HG03108 (cell line): ENCODE results near the gene NR1H2.
"Not testable (repeated sequence)": the region's sequence is repeated elsewhere in the genome, so short reads cannot be mapped to it uniquely, and the experiment has no call there.

Experiments used
- ATAC-seq: cut with Tn5 transposase; IDR thresholded peaks from one replicate; pipeline ENCODE4 v1.9.1; 2021; ENCODE audit warnings: moderate library complexity; ENCODE audit not compliant: unreplicated experiment

The NR1H2 gene

GRCh38 chr19:50344661-50345318 lies 31.5 kb upstream of the NR1H2 start:
- peak; percentile 51 for ATAC-seq

GRCh38 chr19:50347089-50347581 lies 29.1 kb upstream of the NR1H2 start:
- not testable (repeated sequence) for ATAC-seq

GRCh38 chr19:50349277-50350057 lies 26.8 kb upstream of the NR1H2 start:
- ATAC-seq = no peak

- no peak for ATAC-seq
Observed at GRCh38 chr19:50352242-50352641, 24.0 kb upstream of the NR1H2 start.

- not testable (repeated sequence) for ATAC-seq
Observed at GRCh38 chr19:50353487-50353880, 22.8 kb upstream of the NR1H2 start.

- no peak for ATAC-seq
Observed at GRCh38 chr19:50356691-50357177, 19.5 kb upstream of the NR1H2 start.

GRCh38 chr19:50357178-50358100 lies 18.8 kb upstream of the NR1H2 start:
- peak; percentile 46 for ATAC-seq

GRCh38 chr19:50358483-50359327 lies 17.6 kb upstream of the NR1H2 start:
- ATAC-seq = no peak

- no peak for ATAC-seq
Observed at GRCh38 chr19:50359328-50359818, 16.9 kb upstream of the NR1H2 start.

GRCh38 chr19:50361290-50362029 lies 14.8 kb upstream of the NR1H2 start:
- ATAC-seq = no peak

GRCh38 chr19:50362030-50362412 lies 14.2 kb upstream of the NR1H2 start:
- no peak for ATAC-seq

- no peak for ATAC-seq
Observed at GRCh38 chr19:50362656-50363424, 13.4 kb upstream of the NR1H2 start.

GRCh38 chr19:50365434-50366306 lies 10.6 kb upstream of the NR1H2 start, which contains the start of gene NAPSA:
Gene NAPSA (minus strand): TSS chr19:50365639. CDS start chr19:50365621, 18 bp downstream.
- no peak for ATAC-seq

GRCh38 chr19:50368649-50369570 lies 7.3 kb upstream of the NR1H2 start:
- peak; percentile 46 for ATAC-seq

GRCh38 chr19:50371914-50372475 lies 4.3 kb upstream of the NR1H2 start:
- ATAC-seq = no peak

- ATAC-seq = no peak
Observed at GRCh38 chr19:50377051-50377461, 799 bp downstream of the NR1H2 start.
